Erythroblast (primary cell): ENCODE measurements around the gene KCNIP4.

Experiments used
- GATA1 ChIP-seq: IDR thresholded peaks from 2 replicates; pipeline ENCODE4 v1.6.1; 2011; ENCODE audit warnings: low read depth, mild to moderate bottlenecking, control low read depth, low read length, moderate library complexity
- POLR2A ChIP-seq: IDR thresholded peaks from 2 replicates; pipeline ENCODE4 v1.6.1; 2011; ENCODE audit warnings: mild to moderate bottlenecking, low read length

DNA sequence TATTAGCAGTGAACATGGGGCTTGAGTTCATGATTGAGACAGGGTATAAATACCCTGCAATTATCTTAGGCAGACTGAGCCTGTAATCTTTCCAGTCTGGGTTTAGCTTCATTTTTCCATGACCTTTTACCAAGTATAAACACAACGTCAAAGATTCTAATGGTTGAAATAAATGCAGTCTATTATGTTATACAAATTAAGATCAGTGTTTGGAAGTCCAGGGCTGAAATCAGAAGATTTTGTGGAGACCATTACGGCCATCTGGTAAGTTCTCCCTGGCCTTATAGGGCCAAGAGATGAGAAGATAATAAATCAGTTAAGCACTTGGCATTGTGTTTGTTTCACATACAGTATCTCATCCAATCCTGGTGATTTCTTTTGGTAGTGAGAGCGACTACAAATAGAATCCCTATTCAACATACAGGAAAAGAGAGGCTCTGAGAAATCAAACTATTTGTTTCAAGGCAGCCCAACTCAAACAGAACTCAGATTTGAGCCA is 822.5 kb downstream of the KCNIP4 start:
- TF ChIP-seq POLR2A, result no peak
- TF ChIP-seq GATA1, result no peak
